B cell (primary cell): Measurements from ENCODE around the gene SERGEF. TPM values are rescaled to one million over a fixed set of nuclear protein-coding genes. Genes with fewer than 3 reads are reported as not detected.

Source experiments
- ATAC-seq: fragments of 200-7000 bp; cut with Tn5 transposase; one replicate; pipeline ENCODE4 v1.10.0; 2021; ENCODE audit warnings: low read depth, mild to moderate bottlenecking, moderate number of reproducible peaks, moderate library complexity
- CTCF ChIA-PET: fragments of 350-600 bp; sonication (Branson Sonifier 250); formaldehyde crosslinking; loops from one replicate; lab custom pipeline; 2021; ENCODE audit warnings: antibody characterized with exemption, inconsistent platforms; lab: Charles Lee
- POLR2A ChIA-PET: fragments of 350-600 bp; sonication (Branson Sonifier 250); formaldehyde crosslinking; loops from one replicate; lab custom pipeline; 2021; ENCODE audit warnings: antibody characterized with exemption; lab: Charles Lee
- DNase-seq: peaks from one replicate; pipeline ENCODE4 v3.0.0; 2013
- H2AFZ ChIP-seq: 2 replicates; pipeline ENCODE4 v1.6.1; 2012; ENCODE audit warnings: mild to moderate bottlenecking, low read depth, low read length; ENCODE audit not compliant: insufficient read depth, poor library complexity, severe bottlenecking
- H3K27ac ChIP-seq, 2 donors: 1 replicate in 1 of 2; 2 replicates in 1 of 2; pipeline ENCODE4 v1.5.1; 2012 to 2013; ENCODE audit warnings: low read length in 2 of 2, mild to moderate bottlenecking in 2 of 2, moderate library complexity in 1 of 2
- H3K27me3 ChIP-seq, 4 experiments: fragments of 200-600 bp in 1 of 4; sonication (generic) in 1 of 4; replicated peaks in 1 of 4; 1 replicate in 2 of 4; 2 replicates in 2 of 4; pipeline versions ENCODE4 v1.6.1 to v1.7.0; 2013 to 2016; ENCODE audit warnings: low read length in 3 of 4, mild to moderate bottlenecking in 2 of 4, mixed read lengths in 1 of 4, moderate library complexity in 1 of 4; ENCODE audit not compliant: insufficient read depth in 4 of 4, control insufficient read depth in 3 of 4; ENCODE audit errors: control extremely low read depth in 1 of 4
- H3K36me3 ChIP-seq, 2 experiments: replicated peaks in 1 of 2; 1 replicate in 1 of 2; 2 replicates in 1 of 2; pipeline versions ENCODE4 v1.6.1 to v1.7.1; 2013; ENCODE audit warnings: low read length in 1 of 2; ENCODE audit not compliant: insufficient read depth in 2 of 2, control insufficient read depth in 1 of 2; ENCODE audit errors: control extremely low read depth in 1 of 2, extremely low read depth in 1 of 2
- H3K4me1 ChIP-seq, 2 donors: fragments of 200-600 bp in 1 of 2; sonication (generic) in 1 of 2; 1 replicate in 1 of 2; 2 replicates in 1 of 2; pipeline versions ENCODE4 v1.5.1 to v1.6.1; 2013 to 2017; ENCODE audit warnings: low read length in 2 of 2; ENCODE audit not compliant: control insufficient read depth in 2 of 2, insufficient read depth in 2 of 2
- H3K4me2 ChIP-seq: replicated peaks from 2 replicates; pipeline ENCODE3; 2012; ENCODE audit warnings: mild to moderate bottlenecking, low read depth, low read length; ENCODE audit not compliant: poor library complexity, severe bottlenecking
- H3K4me3 ChIP-seq, 5 experiments: fragments of 200-600 bp in 1 of 5; sonication (generic) in 1 of 5; 1 replicate in 3 of 5; 2 replicates in 2 of 5; pipeline versions ENCODE4 v1.5.1 to v1.7.0; 2011 to 2016; ENCODE audit warnings: low read length in 4 of 5, mild to moderate bottlenecking in 4 of 5, low read depth in 2 of 5, control low read depth in 1 of 5, moderate library complexity in 1 of 5; ENCODE audit not compliant: insufficient read depth in 1 of 5; ENCODE audit errors: control extremely low read depth in 1 of 5, extremely low read depth in 1 of 5
- H3K79me2 ChIP-seq: fragments of 200-600 bp; sonication (generic); one replicate; pipeline ENCODE4 v1.6.0; 2016; ENCODE audit warnings: low read length; ENCODE audit not compliant: control insufficient read depth, insufficient read depth
- H3K9ac ChIP-seq: fragments of 200-600 bp; sonication (generic); 2 replicates; pipeline ENCODE4 v1.6.1; 2017; ENCODE audit warnings: mild to moderate bottlenecking, low read length, moderate library complexity
- H3K9me3 ChIP-seq, 3 donors: one replicate each; pipeline versions ENCODE4 v1.6.1 to v1.7.1; 2013; ENCODE audit warnings: low read length in 2 of 3; ENCODE audit not compliant: control insufficient read depth in 2 of 3, insufficient read depth in 1 of 3; ENCODE audit errors: control extremely low read depth in 1 of 3
- H4K20me1 ChIP-seq: 2 replicates; pipeline ENCODE4 v1.6.0; 2012; ENCODE audit warnings: mild to moderate bottlenecking, low read length; ENCODE audit not compliant: insufficient read depth, control insufficient read depth, poor library complexity, severe bottlenecking
- H3K27ac Mint-ChIP-seq: one replicate; pipeline ENCODE4 v1.8.0; 2021; ENCODE audit warnings: mixed read lengths
- H3K27me3 Mint-ChIP-seq: one replicate; pipeline ENCODE4 v1.8.0; 2021; ENCODE audit warnings: mixed read lengths
- H3K4me1 Mint-ChIP-seq: one replicate; pipeline ENCODE4 v1.8.0; 2021; ENCODE audit warnings: mixed read lengths
- H3K4me3 Mint-ChIP-seq: one replicate; pipeline ENCODE4 v1.8.0; 2021; ENCODE audit warnings: mixed read lengths
- H3K9me3 Mint-ChIP-seq: one replicate; pipeline ENCODE4 v1.8.0; 2022; ENCODE audit warnings: mixed read lengths; ENCODE audit not compliant: insufficient read depth
- CTCF ChIP-seq: fragments of 200-600 bp; IDR thresholded peaks from one replicate; pipeline ENCODE4 v1.8.0; 2022; ENCODE audit warnings: antibody characterized with exemption, mild to moderate bottlenecking
- EZH2 ChIP-seq: IDR thresholded peaks from 2 replicates; pipeline ENCODE4 v1.6.1; 2012; ENCODE audit warnings: borderline replicate concordance, low read depth, mild to moderate bottlenecking, moderate library complexity, low read length; ENCODE audit not compliant: insufficient read depth, poor library complexity, severe bottlenecking
- WGBS: methylation state at CpG from one replicate; pipeline ENCODE4 v1.1.5; 2013; ENCODE audit warnings: missing lambda C conversion rate; ENCODE audit not compliant: insufficient coverage; 5-methylcytosine and 5-hydroxymethylcytosine counted together
- intact Hi-C: fragments of 100-400 bp; cut with micrococcal nuclease; formaldehyde crosslinking; loops from one replicate; pipeline ENCODE4 v1.10.0; 2022
- polyA plus RNA-seq: library from polyadenylated mRNA; depleted of rRNA; stranded (reverse); fragments of >200 nt; gene quantifications from 2 replicates; pipeline ENCODE4 v1.2.3, GENCODE V29; 2012
- total RNA-seq, 2 donors: library from RNA; stranded (reverse); fragments of 120-200 nt in 1 of 2; gene quantifications; 1 replicate in 1 of 2; 2 replicates in 1 of 2; pipeline versions ENCODE4 v1.2.3 to v1.2.4, GENCODE V29; 2013 to 2022

The SERGEF gene
- total and polyA plus RNA-seq, 2 donors (not counting 1 experiment from before 2014, with no cell fraction given), result 24.2 to 54.3 TPM

- no peak overlapping the region for H3K4me3 ChIP-seq
- H3K9ac ChIP-seq, result no peak overlapping the region
- H3K27ac ChIP-seq, result no peak overlapping the region
- H3K4me2 ChIP-seq, result no peak overlapping the region
- Mint-ChIP-seq H3K4me3 (no peak overlapping the region), H3K9me3 (no peaks in the 10 kb centered on the region), H3K4me1 (no peaks in the 10 kb centered on the region), H3K27me3 (no peaks in the 10 kb centered on the region), H3K27ac (no peak overlapping the region)
- ChIA-PET POLR2A (interaction anchor here (0.7 kb wide), 1 partner anchor 27 kb away, joined by 4 read pairs; no protein-coding TSS in a partner anchor), CTCF (no interaction called here)
- 92% methylated on average over 3 of the region's 3 CpGs for WGBS
- no peaks in the 10 kb centered on the region for H3K9me3 ChIP-seq
- no peaks in the 10 kb centered on the region for H4K20me1 ChIP-seq
- no peak for DNase-seq
- no peaks in the 10 kb centered on the region for H3K4me1 ChIP-seq
- TF ChIP-seq CTCF, result no peak
- no peak for TF ChIP-seq EZH2
- H3K27me3 ChIP-seq, result no peaks in the 10 kb centered on the region
- no peak for ATAC-seq
- intact Hi-C loops, result no loop called here
- H2AFZ ChIP-seq, result no peak overlapping the region
- no peaks in the 10 kb centered on the region for H3K79me2 ChIP-seq
- H3K36me3 ChIP-seq, result peaks cover 0 to 1% of the 10 kb centered on the region in 2 experiments
These were observed 202.1 kb downstream of the SERGEF start for GRCh38 chr11:17810746-17811145.

- Histone ChIP-seq H3K4me1 (no peaks in the 10 kb centered on the region), H3K4me3 (no peak overlapping the region), H3K27me3 (no peaks in the 10 kb centered on the region), H2AFZ (no peak overlapping the region), H3K9me3 (no peaks in the 10 kb centered on the region), H3K9ac (no peak overlapping the region), H3K4me2 (no peak overlapping the region), H3K27ac (no peak overlapping the region), H4K20me1 (no peaks in the 10 kb centered on the region), H3K36me3 (peaks cover 0 to 1% of the 10 kb centered on the region in 2 experiments), H3K79me2 (no peaks in the 10 kb centered on the region)
- Mint-ChIP-seq H3K4me3 (no peak overlapping the region), H3K9me3 (no peaks in the 10 kb centered on the region), H3K27me3 (no peaks in the 10 kb centered on the region), H3K4me1 (no peaks in the 10 kb centered on the region), H3K27ac (no peak overlapping the region)
- ChIA-PET POLR2A (no interaction called here), CTCF (no interaction called here)
- intact Hi-C loops, result no loop called here
- DNase-seq, result no peak
- 93% methylated on average over 1 of the region's 1 CpG for WGBS
- no peak for ATAC-seq
- TF ChIP-seq EZH2 (no peak), CTCF (no peak)
These were observed 202.8 kb downstream of the SERGEF start for GRCh38 chr11:17810041-17810440.
